A673 (cell line): ENCODE data around the gene ZNF735. TPM values are rescaled to one million over a fixed set of nuclear protein-coding genes. Genes with fewer than 3 reads are reported as not detected.
"Not testable (repeated sequence)": the region's sequence is repeated elsewhere in the genome, so short reads cannot be mapped to it uniquely, and the experiment has no call there.

Source experiments
- Bru-seq: library from RNA; stranded (reverse); fragments of 400-500 nt; gene quantifications from one replicate; lab custom pipeline; 2021; lab: Mats Ljungman, UMichigan
- BruChase-seq, 2 experiments: library from RNA; stranded (reverse); fragments of 400-500 nt; gene quantifications; one replicate each; lab custom pipeline; 2021; lab: Mats Ljungman, UMichigan
- BruUV-seq: library from RNA; stranded (reverse); fragments of 400-500 nt; replicated peaks from 2 replicates; lab custom pipeline; 2021; lab: Mats Ljungman, UMichigan
- CTCF ChIA-PET: fragments of 300-600 bp; sonication (Branson Sonifier 250); formaldehyde crosslinking; loops from one replicate; lab custom pipeline; 2022; ENCODE audit warnings: antibody characterized with exemption; lab: Charles Lee
- POLR2A ChIA-PET: fragments of 300-600 bp; sonication (Branson Sonifier 250); formaldehyde crosslinking; loops from one replicate; lab custom pipeline; 2022; ENCODE audit warnings: antibody characterized with exemption; ENCODE audit not compliant: low non-redundant PET; lab: Charles Lee
- DNase-seq: peaks from one replicate; pipeline ENCODE4 v3.0.0-alpha.2; 2015; ENCODE audit warnings: low spot score
- H3K27ac ChIP-seq: fragments of 200-600 bp; sonication (generic); 2 replicates; pipeline ENCODE4 v1.5.1; 2016; ENCODE audit warnings: mixed run types, low read depth, mild to moderate bottlenecking, mixed read lengths, antibody characterized with exemption, low read length; ENCODE audit not compliant: poor library complexity, severe bottlenecking
- H3K27me3 ChIP-seq: fragments of 200-600 bp; sonication (generic); replicated peaks from 2 replicates; pipeline ENCODE4 v1.6.1; 2017; ENCODE audit warnings: mixed run types, low read depth, mild to moderate bottlenecking, mixed read lengths, antibody characterized with exemption, low read length; ENCODE audit not compliant: insufficient read depth, poor library complexity
- H3K36me3 ChIP-seq: fragments of 200-600 bp; sonication (generic); 2 replicates; pipeline ENCODE4 v1.6.1; 2016; ENCODE audit warnings: mixed run types, mild to moderate bottlenecking, mixed read lengths, antibody characterized with exemption, low read length; ENCODE audit not compliant: insufficient read depth, poor library complexity, severe bottlenecking
- H3K4me1 ChIP-seq: fragments of 200-600 bp; sonication (generic); 2 replicates; pipeline ENCODE4 v1.6.1; 2017; ENCODE audit warnings: mixed run types, mild to moderate bottlenecking, mixed read lengths, antibody characterized with exemption, low read length; ENCODE audit not compliant: insufficient read depth, poor library complexity, severe bottlenecking
- H3K4me3 ChIP-seq: fragments of 200-600 bp; sonication (generic); 2 replicates; pipeline ENCODE4 v1.5.1; 2016; ENCODE audit warnings: low read depth, mixed run types, mild to moderate bottlenecking, mixed read lengths, low read length; ENCODE audit not compliant: poor library complexity, severe bottlenecking
- H3K9me3 ChIP-seq: fragments of 200-600 bp; sonication (generic); 2 replicates; pipeline ENCODE4 v1.6.1; 2016; ENCODE audit warnings: mixed run types, low read depth, mild to moderate bottlenecking, mixed read lengths, antibody characterized with exemption, low read length; ENCODE audit not compliant: poor library complexity, severe bottlenecking
- EZH2 ChIP-seq: fragments of 200-600 bp; sonication (generic); IDR thresholded peaks from 2 replicates; pipeline ENCODE4 v1.6.1; 2017; ENCODE audit warnings: borderline replicate concordance, low read depth, mild to moderate bottlenecking, mixed read lengths, antibody characterized with exemption, low read length; ENCODE audit not compliant: poor library complexity, severe bottlenecking
- intact Hi-C: fragments of 100-400 bp; cut with micrococcal nuclease; formaldehyde crosslinking; loops from one replicate; pipeline ENCODE4 v1.10.0; 2022; ENCODE audit not compliant: unreplicated experiment
- long read RNA-seq: library from polyadenylated mRNA; stranded (forward); transcript quantifications from one replicate; pipeline ENCODE4 v2.0.0, GENCODE V29; 2022
- total RNA-seq: library from RNA; stranded (reverse); gene quantifications from 2 replicates; pipeline ENCODE4 v1.2.3, GENCODE V29; 2021
- TF ChIP-seq, protein P1 (sequence below): fragments of 300-800, 200-600 bp; sonication (generic); conservative IDR thresholded peaks from 2 replicates; pipeline ENCODE4 v1.5.1; 2017; ENCODE audit warnings: low read depth, mild to moderate bottlenecking, antibody characterized with exemption, low read length, moderate library complexity, mixed read lengths

ZNF735 gene
- not detected in 2 replicates for total RNA-seq
- Bru-seq, nascent RNA, result not detected
- not detected for BruChase-seq, experiment 1, labeled RNA remaining after a 2-hour chase
- not detected for BruChase-seq, experiment 2, labeled RNA remaining after a 6-hour chase
- long read RNA-seq, result 0 reads

DNA sequence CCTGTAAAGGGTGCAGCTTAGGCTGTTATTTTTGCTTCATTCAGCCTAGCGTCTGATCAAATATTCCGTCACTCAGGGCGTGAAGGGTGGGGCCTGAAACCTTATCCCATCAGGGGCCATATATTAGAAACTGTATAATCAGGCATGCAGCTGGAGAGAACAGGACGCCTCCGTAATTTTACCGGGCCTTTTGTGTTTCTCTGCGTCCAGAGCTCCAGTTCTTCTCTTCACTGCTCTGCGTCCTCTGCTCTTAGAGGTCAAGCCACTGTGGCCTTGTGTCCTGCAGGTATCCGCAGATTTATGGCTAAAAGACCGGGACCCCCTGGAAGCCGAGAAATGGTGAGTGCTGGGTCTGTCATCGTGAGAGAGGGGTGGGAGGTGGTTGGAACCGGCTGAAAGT, at the start of gene ZNF735:
ZNF735 (plus strand) TSS at position 301 of the 400 bp plus-strand sequence; CDS start at position 301, 0 bp downstream.
- TF ChIP-seq EZH2, result no peak
- TF ChIP-seq, protein P1, sequence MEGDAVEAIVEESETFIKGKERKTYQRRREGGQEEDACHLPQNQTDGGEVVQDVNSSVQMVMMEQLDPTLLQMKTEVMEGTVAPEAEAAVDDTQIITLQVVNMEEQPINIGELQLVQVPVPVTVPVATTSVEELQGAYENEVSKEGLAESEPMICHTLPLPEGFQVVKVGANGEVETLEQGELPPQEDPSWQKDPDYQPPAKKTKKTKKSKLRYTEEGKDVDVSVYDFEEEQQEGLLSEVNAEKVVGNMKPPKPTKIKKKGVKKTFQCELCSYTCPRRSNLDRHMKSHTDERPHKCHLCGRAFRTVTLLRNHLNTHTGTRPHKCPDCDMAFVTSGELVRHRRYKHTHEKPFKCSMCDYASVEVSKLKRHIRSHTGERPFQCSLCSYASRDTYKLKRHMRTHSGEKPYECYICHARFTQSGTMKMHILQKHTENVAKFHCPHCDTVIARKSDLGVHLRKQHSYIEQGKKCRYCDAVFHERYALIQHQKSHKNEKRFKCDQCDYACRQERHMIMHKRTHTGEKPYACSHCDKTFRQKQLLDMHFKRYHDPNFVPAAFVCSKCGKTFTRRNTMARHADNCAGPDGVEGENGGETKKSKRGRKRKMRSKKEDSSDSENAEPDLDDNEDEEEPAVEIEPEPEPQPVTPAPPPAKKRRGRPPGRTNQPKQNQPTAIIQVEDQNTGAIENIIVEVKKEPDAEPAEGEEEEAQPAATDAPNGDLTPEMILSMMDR, result no peak
- ChIA-PET POLR2A (no interaction called here), CTCF (no interaction called here)
- no peak within 1 kb of the TSS for H3K4me3 ChIP-seq
- H3K27ac ChIP-seq, result no peak within 1 kb of the TSS
- no peak for DNase-seq
- no peaks in the 10 kb centered on the region for H3K27me3 ChIP-seq
- intact Hi-C loops, result no loop called here
- no peaks in the 10 kb centered on the region for H3K36me3 ChIP-seq
- no peaks in the 10 kb centered on the region for H3K4me1 ChIP-seq
- no TSS peak for BruUV-seq
- H3K9me3 ChIP-seq, result peaks cover 6% of the 10 kb centered on the region

DNA sequence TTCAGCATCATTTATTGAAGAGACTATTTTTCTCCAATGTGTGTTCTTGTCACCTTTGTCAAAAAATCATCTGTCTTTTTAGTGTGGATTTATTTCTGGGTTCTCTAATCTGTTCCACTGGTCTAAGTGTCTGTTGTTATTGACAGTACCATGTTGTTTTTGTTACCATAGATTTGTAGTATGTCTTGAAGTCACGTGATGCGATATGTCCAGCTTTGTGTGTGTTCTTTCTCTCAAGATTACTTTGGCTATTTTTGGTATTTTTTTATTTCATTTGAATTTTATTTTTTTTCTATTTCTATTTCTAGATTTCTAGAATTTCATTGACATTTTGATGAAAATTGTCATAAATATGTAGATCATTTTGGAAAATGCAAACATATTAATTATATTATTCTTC, 36.0 kb upstream of the ZNF735 start:
- H3K27me3 ChIP-seq, H3K4me1 ChIP-seq, BruUV-seq, H3K27ac ChIP-seq, POLR2A ChIA-PET, DNase-seq, CTCF ChIA-PET, intact Hi-C loops, H3K36me3 ChIP-seq, H3K4me3 ChIP-seq: not testable (repeated sequence)
- peaks cover 34% of the 10 kb centered on the region for H3K9me3 ChIP-seq

DNA sequence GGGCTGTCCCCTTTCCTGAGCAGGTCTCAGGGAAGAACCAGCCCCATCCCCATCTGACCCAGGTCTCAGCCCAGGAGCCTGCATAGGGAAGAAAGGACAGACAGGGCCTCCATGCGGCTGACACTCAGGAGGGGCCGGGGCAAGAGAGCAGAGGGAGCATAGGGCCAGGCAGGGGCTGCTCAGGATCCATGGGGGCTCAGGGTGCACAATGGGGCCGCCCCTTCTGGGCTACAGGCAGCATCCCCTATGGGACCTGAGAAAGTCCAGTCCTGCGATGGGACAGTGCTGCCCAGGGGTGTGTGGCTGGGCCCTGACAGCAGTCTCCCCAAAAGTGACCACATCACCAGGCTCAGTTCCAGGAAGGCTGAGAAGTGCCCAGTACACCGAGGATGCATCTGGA, 32.7 kb upstream of the ZNF735 start:
- DNase-seq, result no peak
- POLR2A ChIA-PET, result no interaction called here
- Histone ChIP-seq H3K36me3 (no peaks in the 10 kb centered on the region), H3K4me1 (no peaks in the 10 kb centered on the region), H3K27me3 (no peaks in the 10 kb centered on the region), H3K27ac (no peak overlapping the region), H3K9me3 (peaks cover 46% of the 10 kb centered on the region), H3K4me3 (no peak overlapping the region)
- CTCF ChIA-PET, result no interaction called here
- intact Hi-C loops, result no loop called here
- BruUV-seq, result no TSS peak
- no peak for TF ChIP-seq EZH2
- TF ChIP-seq, protein P1, result no peak

DNA sequence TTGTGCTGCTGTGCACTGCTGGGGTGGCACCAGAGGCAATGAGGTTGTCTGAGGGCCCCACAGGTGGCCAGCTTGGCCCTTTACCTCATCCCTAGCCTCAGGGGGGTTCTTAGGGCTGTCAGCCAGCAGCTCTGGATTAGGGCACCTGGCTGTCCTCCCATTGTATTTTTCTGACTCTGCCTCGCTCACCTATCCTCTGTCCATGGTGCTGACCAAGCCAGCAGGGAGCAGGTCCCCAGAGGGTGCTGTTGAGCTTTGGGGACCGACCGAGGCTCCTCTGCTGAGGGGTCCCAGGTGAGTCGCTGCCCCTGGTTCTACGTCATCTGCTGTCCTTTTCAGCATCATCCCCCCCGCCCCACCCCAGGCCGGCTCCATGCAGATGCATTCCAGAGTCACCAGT, 32.1 kb upstream of the ZNF735 start:
- no TSS peak for BruUV-seq
- POLR2A ChIA-PET, result no interaction called here
- CTCF ChIA-PET, result no interaction called here
- DNase-seq, result no peak
- intact Hi-C loops, result no loop called here
- peaks cover 52% of the 10 kb centered on the region for H3K9me3 ChIP-seq
- H3K4me3 ChIP-seq, result no peak overlapping the region
- no peak overlapping the region for H3K27ac ChIP-seq
- no peaks in the 10 kb centered on the region for H3K4me1 ChIP-seq
- TF ChIP-seq EZH2, result no peak
- TF ChIP-seq, protein P1, result no peak
- no peaks in the 10 kb centered on the region for H3K27me3 ChIP-seq
- H3K36me3 ChIP-seq, result no peaks in the 10 kb centered on the region
